MCF 10A (cell line): ENCODE results near the gene SPECC1L. TPM values are rescaled to one million over a fixed set of nuclear protein-coding genes. Genes with fewer than 3 reads are reported as not detected.

Experiments
- BruUV-seq: library from RNA; stranded (reverse); fragments of 400-500 nt; replicated peaks from 2 replicates; lab custom pipeline; 2021; lab: Mats Ljungman, UMichigan
- CTCF ChIA-PET: fragments of 300-600 bp; sonication (Branson Sonifier 250); formaldehyde crosslinking; extraction: SDS; loops from one replicate; lab custom pipeline; 2021; ENCODE audit warnings: antibody characterized with exemption, inconsistent platforms; lab: Yijun Ruan, JAX
- POLR2A ChIA-PET: fragments of 300-600, 350-650 bp; sonication (Branson Sonifier 250); formaldehyde crosslinking; extraction: SDS; loops from one replicate; lab custom pipeline; 2020; ENCODE audit warnings: antibody characterized with exemption, inconsistent platforms; lab: Yijun Ruan, JAX
- DNase-seq: peaks from one replicate; pipeline ENCODE4 v3.0.0-alpha.2; 2018; ENCODE audit not compliant: unreplicated experiment
- H3K27ac Mint-ChIP-seq: one replicate; pipeline ENCODE4 v1.8.0; 2022; ENCODE audit warnings: mild to moderate bottlenecking, low read depth, mixed read lengths; ENCODE audit not compliant: unreplicated experiment
- H3K27me3 Mint-ChIP-seq: one replicate; pipeline ENCODE4 v1.8.0; 2022; ENCODE audit warnings: mixed read lengths; ENCODE audit not compliant: insufficient read depth, unreplicated experiment
- H3K36me3 Mint-ChIP-seq: one replicate; pipeline ENCODE4 v1.8.0; 2022; ENCODE audit warnings: mild to moderate bottlenecking, moderate library complexity, mixed read lengths; ENCODE audit not compliant: insufficient read depth, unreplicated experiment
- H3K4me1 Mint-ChIP-seq: one replicate; pipeline ENCODE4 v1.8.0; 2022; ENCODE audit warnings: mixed read lengths; ENCODE audit not compliant: insufficient read depth, unreplicated experiment
- H3K4me3 Mint-ChIP-seq: one replicate; pipeline ENCODE4 v1.8.0; 2022; ENCODE audit warnings: mild to moderate bottlenecking, moderate library complexity, mixed read lengths; ENCODE audit not compliant: unreplicated experiment
- H3K9me3 Mint-ChIP-seq: one replicate; pipeline ENCODE4 v1.8.0; 2022; ENCODE audit warnings: mixed read lengths; ENCODE audit not compliant: unreplicated experiment
- intact Hi-C: fragments of 100-400 bp; cut with micrococcal nuclease; formaldehyde crosslinking; loops from 2 replicates; pipeline ENCODE4 v1.14.1; 2022
- total RNA-seq: library from RNA; stranded (reverse); gene quantifications from 2 replicates; pipeline ENCODE4 v1.2.3, GENCODE V29; 2022
- TF ChIP-seq, protein P1 (sequence below): fragments of 200-600 bp; IDR thresholded peaks from one replicate; pipeline ENCODE4 v1.8.0; 2022; ENCODE audit warnings: antibody characterized with exemption, mild to moderate bottlenecking; ENCODE audit not compliant: unreplicated experiment

The SPECC1L gene
- total RNA-seq, 1 experiment from 2014 or later: 60.4 TPM

DNA sequence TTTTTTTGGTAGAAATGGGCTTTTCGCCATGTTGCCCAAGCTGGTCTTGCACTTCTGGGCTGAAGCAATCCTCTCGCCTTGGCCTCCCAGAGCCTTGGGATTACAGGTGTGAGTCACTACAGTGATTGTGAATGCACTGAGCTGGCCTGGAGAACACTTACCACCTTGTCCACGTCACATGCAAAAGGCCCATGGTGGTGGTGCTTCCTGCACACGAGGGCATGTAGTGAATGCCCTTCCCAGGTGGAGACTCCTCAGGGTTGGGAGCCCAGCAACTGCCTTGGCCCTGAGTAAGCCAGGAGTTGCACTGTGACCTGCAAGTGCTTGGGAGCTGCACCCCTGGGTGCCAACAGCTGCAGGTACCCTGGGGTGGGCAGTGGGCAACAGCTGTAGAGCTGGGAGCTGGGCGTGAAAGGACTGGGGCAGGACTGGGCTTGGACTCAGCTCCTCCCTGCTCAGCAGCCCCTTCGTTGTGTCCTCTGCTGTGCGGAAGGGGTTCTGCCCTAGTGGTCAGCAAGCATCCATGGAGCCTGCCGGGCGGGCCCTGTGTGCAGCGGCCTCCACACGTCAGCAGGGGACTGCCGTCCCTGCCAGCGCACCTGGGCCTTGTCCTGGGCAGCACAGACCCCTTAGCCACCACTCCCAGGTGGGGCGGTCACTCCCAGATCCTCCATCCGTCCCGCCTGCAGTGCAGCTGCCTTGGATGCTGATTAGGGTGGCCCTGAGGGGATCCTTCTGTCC lies 147.4 kb downstream of the SPECC1L start:
- intact Hi-C loops: no loop called here
- H3K27me3 Mint-ChIP-seq: no peaks in the 10 kb centered on the region
- H3K27ac Mint-ChIP-seq: no peak overlapping the region
- no peaks in the 10 kb centered on the region for H3K9me3 Mint-ChIP-seq
- ChIA-PET CTCF (interaction anchor here (0.5 to 1.7 kb wide), 4 partner anchors 9 to 853 kb away, joined by 3 to 11 read pairs (median 4); no protein-coding TSS in a partner anchor), POLR2A (interaction anchor here (0.5 to 1.5 kb wide), 5 partner anchors 9 to 42 kb away, joined by 3 to 4 read pairs (median 4); no protein-coding TSS in a partner anchor)
- peaks cover 35% of the 10 kb centered on the region for H3K36me3 Mint-ChIP-seq
- TF ChIP-seq, protein P1, sequence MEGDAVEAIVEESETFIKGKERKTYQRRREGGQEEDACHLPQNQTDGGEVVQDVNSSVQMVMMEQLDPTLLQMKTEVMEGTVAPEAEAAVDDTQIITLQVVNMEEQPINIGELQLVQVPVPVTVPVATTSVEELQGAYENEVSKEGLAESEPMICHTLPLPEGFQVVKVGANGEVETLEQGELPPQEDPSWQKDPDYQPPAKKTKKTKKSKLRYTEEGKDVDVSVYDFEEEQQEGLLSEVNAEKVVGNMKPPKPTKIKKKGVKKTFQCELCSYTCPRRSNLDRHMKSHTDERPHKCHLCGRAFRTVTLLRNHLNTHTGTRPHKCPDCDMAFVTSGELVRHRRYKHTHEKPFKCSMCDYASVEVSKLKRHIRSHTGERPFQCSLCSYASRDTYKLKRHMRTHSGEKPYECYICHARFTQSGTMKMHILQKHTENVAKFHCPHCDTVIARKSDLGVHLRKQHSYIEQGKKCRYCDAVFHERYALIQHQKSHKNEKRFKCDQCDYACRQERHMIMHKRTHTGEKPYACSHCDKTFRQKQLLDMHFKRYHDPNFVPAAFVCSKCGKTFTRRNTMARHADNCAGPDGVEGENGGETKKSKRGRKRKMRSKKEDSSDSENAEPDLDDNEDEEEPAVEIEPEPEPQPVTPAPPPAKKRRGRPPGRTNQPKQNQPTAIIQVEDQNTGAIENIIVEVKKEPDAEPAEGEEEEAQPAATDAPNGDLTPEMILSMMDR: no peak
- H3K4me3 Mint-ChIP-seq: no peak overlapping the region
- peaks cover 6% of the 10 kb centered on the region for H3K4me1 Mint-ChIP-seq
- peak; percentile 80 for DNase-seq
- BruUV-seq: no TSS peak

DNA sequence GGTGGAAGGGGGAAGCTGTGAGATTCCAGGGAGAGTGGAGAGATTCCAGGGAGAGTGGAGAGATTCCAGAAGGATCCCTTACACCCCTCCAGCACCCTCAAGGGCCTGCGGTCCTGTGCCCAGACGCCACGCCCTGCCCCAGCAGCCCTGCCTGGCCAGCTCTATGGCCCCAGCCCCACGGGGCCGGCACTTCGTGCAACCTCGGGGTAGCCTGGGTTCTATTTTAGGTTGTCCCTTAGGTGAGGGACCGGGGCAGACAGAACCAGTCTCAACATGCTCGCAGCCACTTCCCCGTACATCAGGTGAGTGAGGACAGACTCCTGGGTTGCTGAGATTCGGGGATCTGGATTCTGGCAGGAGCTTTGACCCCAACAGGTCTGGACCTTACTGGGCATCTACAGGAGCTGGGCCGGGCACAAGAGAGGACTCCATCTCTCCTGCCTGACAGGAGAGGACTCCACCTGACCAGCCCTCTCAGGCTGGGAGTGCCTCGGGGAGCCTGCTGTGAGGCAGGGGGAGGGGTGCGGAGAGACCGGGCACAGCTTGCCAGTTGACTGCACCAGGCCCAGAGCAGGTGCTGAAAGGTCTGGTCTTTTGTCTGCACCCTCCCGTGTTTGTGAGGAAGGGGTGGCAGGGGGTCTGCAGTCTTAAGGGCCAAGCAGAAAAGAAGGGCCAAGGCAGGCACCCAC lies 148.3 kb downstream of the SPECC1L start:
- Mint-ChIP-seq H3K36me3 (peaks cover 27% of the 10 kb centered on the region), H3K27me3 (no peaks in the 10 kb centered on the region), H3K4me1 (peaks cover 6% of the 10 kb centered on the region), H3K27ac (no peak overlapping the region), H3K4me3 (no peak overlapping the region), H3K9me3 (no peaks in the 10 kb centered on the region)
- CTCF ChIA-PET: interaction anchor here (0.5 to 1.7 kb wide), 4 partner anchors 10 to 854 kb away, joined by 3 to 11 read pairs (median 4); no protein-coding TSS in a partner anchor
- intact Hi-C loops: no loop called here
- BruUV-seq: no TSS peak
- no peak for DNase-seq
- POLR2A ChIA-PET: interaction anchor here (1.1 to 1.5 kb wide), 3 partner anchors 10 to 13 kb away, joined by 4 read pairs; no protein-coding TSS in a partner anchor
- TF ChIP-seq, protein P1: no peak

DNA sequence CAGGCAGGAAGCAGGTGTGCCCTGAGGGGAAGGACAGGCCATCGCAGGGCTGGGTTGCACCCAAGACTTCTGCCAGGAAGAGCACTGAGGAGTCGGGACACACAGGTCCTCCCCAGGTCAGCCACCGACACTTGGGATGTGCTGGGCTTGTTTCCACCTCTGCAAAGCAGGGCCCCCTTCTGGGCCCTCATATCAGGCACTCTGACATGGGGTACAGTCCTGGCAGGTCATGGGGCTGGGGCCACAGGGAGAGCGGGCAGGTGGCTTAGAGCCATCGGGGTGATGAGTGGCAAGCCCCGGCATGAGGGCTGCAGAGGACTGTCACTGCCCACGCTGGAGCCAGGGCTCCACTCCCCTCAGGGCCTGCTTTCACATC lies 148.8 kb downstream of the SPECC1L start:
- ChIA-PET CTCF (interaction anchor here (3.4 to 5.3 kb wide), 2 partner anchors 103 to 106 kb away, joined by 19 to 42 read pairs; no protein-coding TSS in a partner anchor), POLR2A (interaction anchor here (1.2 to 1.5 kb wide), 2 partner anchors 11 to 13 kb away, joined by 4 read pairs; no protein-coding TSS in a partner anchor)
- Mint-ChIP-seq H3K27me3 (no peaks in the 10 kb centered on the region), H3K4me1 (peaks cover 6% of the 10 kb centered on the region), H3K27ac (no peak overlapping the region), H3K36me3 (peaks cover 22% of the 10 kb centered on the region), H3K4me3 (no peak overlapping the region), H3K9me3 (no peaks in the 10 kb centered on the region)
- intact Hi-C loops: no loop called here
- TF ChIP-seq, protein P1: no peak
- no TSS peak for BruUV-seq
- no peak for DNase-seq
